Stimulated activated CD8-positive, alpha-beta memory T cell treated with anti-CD3 and anti-CD28 coated beads, Interleukin-12 subunit alpha, Interleukin-12 subunit beta, amount 100 ng/mL, for 1 hour (primary cell): ENCODE data around the gene NXF1.
"Not testable (repeated sequence)": the region's sequence is repeated elsewhere in the genome, so short reads cannot be mapped to it uniquely, and the experiment has no call there.

Experiments
- DNase-seq: peaks from one replicate; pipeline ENCODE4 v3.0.0-alpha.2; 2020; ENCODE audit warnings: low read depth

Gene NXF1

GRCh38 chr11:62805076-62805892 is at the start of gene NXF1:
Gene NXF1, minus strand, starts transcription at chr11:62805440. Its CDS starts 84 bp downstream, at chr11:62805356.
- peak; percentile 93 for DNase-seq

GRCh38 chr11:62854013-62854824 is 49.0 kb upstream of the NXF1 start:
- DNase-seq = no peak

DNA sequence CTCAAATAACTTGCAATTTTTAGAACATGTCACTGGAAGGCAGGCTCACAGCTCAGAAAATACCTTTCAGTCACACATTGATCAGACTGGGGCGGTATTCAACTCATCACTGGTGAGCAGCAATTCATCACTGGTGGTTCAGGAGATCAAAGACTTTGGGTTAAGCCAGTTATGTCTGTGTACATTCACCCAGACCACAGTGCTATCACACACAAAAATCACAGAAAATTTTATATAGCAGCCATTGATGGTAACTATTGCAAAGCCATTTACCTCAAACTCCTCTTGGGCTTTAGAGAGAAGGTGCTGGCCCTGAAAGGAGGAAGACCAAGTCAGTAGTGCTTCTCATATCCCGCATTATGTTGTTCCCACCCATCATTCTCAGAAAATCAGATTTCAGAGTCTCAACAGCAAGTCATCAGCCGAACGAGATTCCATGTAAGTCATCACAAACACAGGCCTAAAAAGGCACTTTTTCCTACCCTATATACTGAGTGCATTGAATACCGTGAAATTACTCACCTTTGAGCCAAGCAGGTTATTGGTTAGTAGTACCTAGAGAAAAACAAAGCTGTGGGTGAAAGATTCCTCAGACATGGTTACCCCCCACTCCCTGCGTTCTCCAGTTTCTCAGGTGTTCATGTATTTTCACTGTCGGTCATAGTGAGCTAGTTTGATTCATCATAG is 48.2 kb upstream of the NXF1 start:
- no peak for DNase-seq

- DNase-seq = no peak
Observed at GRCh38 chr11:62852523-62853188, 47.4 kb upstream of the NXF1 start.

DNA sequence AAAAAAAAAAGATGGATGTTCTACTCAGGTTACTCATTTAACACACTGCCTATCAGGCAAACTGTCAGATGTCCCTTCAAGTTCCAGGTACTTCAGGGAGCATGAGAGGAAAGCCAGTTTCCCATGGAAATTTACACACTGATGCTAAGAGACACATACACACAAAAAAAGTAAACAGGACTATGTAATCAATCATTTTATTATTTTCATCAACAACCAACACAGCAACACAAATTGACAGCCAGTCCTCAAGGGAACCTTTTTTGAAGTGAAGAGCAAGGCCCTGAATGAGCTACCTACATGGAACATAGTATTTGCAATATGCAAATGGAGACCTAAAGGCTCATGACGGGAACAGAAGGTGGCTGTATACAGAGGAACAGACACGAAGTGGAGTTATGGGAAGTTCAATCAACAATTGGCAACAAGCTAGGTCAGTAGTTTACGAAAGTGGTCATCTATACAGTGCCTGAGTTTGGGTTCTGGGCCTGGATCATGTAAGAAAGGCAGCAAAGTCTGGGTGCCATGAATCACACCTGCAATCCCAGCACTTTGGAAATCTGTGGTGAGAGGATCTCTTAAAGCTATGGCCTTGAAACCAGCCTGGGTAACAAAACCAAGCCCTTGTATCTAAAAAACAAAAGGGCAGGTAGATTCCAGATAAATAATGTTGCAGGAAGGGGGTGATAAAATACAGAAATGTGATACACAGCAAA is 46.7 kb upstream of the NXF1 start:
- DNase-seq = no peak

GRCh38 chr11:62850911-62851806 is 45.9 kb upstream of the NXF1 start:
- DNase-seq = no peak

GRCh38 chr11:62847767-62848314 is 42.6 kb upstream of the NXF1 start:
- DNase-seq = no peak

GRCh38 chr11:62846177-62846576 is 40.9 kb upstream of the NXF1 start:
- DNase-seq = no peak

DNA sequence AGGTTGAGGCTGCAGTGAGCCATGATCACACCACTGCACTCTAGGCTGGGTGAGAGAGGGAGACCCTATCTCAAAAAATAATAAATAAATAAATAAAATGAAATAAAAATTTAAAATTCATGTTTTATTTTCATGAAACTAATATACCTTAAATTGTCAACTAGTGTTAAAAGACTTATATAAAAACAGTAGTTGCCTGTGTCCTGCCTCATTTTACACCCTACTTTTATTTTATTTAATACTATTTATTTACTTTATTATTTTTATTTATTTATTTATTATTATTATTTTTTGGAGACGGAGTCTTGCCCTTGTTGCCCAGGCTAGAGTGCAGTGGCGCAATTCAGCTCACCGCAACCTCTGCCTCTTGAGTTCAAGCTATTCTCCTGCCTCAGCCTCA is 38.9 kb upstream of the NXF1 start:
- no peak for DNase-seq

DNA sequence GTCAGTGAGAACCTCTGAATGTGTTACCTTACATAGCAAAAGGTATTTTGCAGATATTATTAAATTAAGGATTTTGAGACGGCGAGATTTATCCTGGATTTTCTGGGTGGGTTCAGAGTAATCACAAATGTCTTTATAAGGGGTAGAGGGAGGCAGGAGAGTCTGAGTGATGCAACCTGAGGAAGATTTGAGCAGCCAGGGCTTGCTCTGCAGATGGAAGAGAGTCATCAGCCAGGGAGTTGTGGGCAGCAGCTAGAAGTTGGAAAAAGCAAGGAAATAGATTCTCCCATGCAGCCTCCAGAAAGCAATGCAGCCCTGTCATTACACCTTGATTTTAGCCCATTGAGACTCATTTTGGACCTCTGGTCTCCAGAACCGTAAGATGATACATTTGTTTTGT is 38.2 kb upstream of the NXF1 start:
- no peak for DNase-seq

DNA sequence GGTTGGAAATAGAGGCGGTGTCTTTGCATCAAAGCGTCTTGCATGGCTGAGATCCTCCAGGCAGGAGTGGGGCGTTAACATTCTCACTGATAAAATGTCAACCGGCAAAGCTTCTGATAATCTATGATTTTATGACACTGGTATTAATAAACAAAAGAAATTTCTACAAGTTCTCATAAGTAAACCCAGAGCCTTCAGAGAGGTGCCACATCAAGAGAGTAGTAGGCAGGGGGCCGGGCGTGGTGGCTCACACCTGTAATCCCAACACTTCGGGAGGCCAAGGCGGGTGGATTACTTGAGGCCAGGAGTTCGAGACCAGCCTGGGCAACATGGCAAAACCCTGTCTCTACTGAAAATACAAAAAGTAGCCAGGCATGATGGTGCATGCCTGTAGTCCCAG is 37.7 kb upstream of the NXF1 start:
- not testable (repeated sequence) for DNase-seq

DNA sequence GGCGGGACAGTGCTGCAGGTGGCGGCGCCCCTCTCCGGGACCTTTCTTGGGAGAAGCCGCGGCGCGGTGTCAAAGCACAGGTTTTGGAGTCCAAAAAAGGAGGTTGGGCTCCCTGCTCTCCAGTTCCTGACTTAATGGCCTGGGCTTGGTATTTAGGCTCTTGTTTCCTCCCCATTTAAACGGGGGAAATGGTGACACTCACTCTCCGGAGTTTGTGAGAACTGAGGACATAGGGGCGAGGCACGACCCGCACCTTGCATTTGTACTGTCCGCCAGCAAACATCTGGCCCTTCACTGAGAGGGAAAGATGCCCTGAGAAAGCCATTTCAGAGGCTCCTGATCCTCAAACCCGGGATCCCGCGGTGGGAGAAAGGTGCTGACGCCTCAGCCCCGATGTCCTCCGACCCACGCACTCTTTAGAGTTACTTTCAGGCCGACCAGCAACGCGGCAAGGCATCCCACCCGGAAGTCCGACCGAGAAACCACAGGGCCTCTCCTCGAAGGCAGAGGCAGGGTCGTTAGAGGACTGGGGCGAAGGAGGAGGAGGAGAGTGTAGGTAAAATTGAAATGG is 37.0 kb upstream of the NXF1 start:
- DNase-seq = no peak

DNA sequence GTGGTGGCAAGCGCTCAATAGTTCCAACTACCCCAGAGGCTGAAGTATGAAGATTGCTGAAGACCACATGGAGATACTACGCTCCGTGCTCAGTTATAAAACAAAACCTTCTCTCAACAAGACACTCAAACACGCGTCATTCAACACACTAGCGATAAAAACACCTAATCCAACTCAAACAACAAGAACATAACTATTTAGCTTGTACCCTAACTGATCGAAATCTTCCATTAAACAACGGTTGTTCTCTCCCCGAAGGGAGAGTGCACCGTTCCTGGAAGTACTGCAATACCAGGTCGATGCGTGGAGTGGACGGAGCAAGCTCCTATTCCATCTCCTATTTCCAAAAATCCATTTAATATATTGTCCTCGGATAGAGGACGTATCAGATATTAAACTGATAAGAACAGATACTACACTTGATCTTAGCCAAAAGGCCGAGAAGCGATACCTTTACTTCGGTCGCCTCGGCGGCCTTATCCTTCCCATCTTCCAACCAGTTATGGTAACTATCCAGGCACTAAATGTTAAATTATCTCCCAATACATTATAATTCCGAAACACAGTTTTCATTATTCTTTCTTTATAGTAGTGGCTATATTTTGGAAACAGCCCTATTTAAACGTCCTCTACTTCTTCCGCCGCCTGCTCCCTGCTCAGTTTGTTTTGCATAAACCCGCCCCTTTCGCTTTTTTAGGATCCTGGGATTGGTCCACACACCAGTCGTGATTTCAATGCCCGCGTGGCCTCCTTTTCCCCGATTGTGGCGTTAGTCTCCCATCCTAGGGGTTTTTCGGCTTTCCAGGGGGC is 36.3 kb upstream of the NXF1 start:
- peak; percentile 62 for DNase-seq

DNA sequence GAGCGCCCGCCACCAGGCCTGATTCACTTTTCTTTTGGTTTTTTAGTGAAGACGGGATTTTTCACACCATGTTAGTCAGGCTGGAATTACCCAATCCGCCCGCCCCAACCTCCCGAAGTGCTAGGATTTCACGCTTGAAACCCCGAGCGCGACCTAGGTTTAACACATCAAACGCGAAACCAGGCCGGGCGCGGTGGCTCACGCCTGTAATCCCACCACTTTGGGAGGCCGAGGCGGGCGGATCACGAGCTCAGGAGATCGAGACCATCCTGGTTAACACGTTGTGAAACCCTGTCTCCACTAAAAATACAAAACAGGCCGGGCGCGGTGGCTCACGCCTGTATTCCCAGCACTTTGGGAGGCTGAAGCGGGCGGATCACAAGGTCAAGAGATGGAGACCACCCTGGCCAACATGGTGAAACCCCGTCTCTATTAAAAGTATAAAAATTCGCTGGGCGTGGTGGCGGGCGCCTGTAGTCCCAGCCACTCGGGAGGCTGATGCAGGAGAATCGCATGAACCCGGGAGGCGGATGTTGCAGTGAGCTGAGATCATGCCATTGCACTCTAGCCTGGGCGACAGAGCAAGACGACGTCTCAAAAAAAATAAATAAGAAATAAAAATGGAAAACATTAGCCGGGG is 35.6 kb upstream of the NXF1 start:
- DNase-seq = peak; percentile 59

DNA sequence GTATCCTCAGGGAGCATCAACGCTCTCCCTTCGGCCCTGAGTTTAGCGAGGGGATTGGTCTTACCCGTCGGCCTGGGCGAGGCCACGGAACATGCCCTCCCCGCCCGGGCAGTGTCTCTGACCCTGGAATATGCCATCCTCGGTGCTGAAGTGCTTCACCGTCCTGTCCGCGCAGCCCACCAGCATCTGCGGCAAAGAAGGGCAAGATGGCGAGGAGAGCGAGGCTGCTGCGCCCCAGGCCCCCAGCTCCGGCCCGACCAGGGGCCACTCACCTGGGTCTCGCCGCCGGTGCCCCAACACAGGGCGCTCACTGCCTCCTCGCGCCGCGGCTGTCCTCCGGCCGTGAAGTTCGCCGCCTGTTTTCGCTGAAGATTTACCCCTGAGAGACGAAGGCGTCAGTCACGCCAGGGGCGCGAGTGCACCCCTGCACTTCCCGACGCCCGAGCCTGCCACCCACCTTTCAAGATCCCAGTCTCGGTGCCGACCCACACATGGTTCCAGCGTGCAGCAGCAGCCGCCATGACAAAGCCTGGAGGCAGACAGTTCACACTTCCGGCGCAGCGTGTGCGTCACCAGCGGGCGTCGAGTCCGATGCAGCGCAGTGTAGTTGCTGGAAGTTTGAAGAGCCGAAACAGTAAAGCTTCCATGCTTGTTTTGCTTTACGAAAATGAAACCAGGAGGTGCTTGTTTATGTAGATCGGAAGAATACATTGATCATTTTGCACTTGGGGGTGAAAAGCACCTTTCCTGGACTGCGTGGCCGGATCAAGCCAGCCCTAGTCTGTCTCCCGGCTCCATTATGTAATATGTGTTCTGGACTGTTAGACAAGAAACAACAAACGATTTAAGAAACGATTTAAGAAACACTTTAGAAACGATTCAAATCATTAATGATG is 34.1 kb upstream of the NXF1 start, which contains the start of gene WDR74:
TSS of gene WDR74 (minus strand) at position 541 of the 896 bp plus-strand sequence. CDS start at position 521, 20 bp downstream.
- peak; percentile 85 for DNase-seq

- no peak for DNase-seq
Observed at GRCh38 chr11:62835336-62835735, 30.1 kb upstream of the NXF1 start.
